Activated CD4-positive, alpha-beta memory T cell treated with anti-CD3 and anti-CD28 coated beads for 36 hours (primary cell): ENCODE data around the gene IKZF1. TPM values are rescaled to one million over a fixed set of nuclear protein-coding genes. Genes with fewer than 3 reads are reported as not detected.

Source experiments
- CTCF ChIA-PET: fragments of 350-600 bp; sonication (Branson Sonifier 250); formaldehyde crosslinking; loops from one replicate; lab custom pipeline; 2021; ENCODE audit warnings: antibody characterized with exemption, inconsistent platforms; lab: Charles Lee
- POLR2A ChIA-PET: fragments of 350-600 bp; sonication (Branson Sonifier 250); formaldehyde crosslinking; loops from one replicate; lab custom pipeline; 2021; ENCODE audit warnings: antibody characterized with exemption; lab: Charles Lee
- DNase-seq: peaks from one replicate; pipeline ENCODE4 v3.0.0-alpha.2; 2020
- H3K27ac Mint-ChIP-seq: one replicate; pipeline ENCODE4 v1.8.0; 2021; ENCODE audit warnings: mixed read lengths
- H3K27me3 Mint-ChIP-seq: one replicate; pipeline ENCODE4 v1.8.0; 2021; ENCODE audit warnings: mixed read lengths
- H3K36me3 Mint-ChIP-seq: one replicate; pipeline ENCODE4 v1.8.0; 2021; ENCODE audit warnings: mixed read lengths
- H3K4me1 Mint-ChIP-seq: one replicate; pipeline ENCODE4 v1.8.0; 2021; ENCODE audit warnings: low read depth, mixed read lengths
- H3K4me3 Mint-ChIP-seq: one replicate; pipeline ENCODE4 v1.8.0; 2021; ENCODE audit warnings: mild to moderate bottlenecking, mixed read lengths
- H3K9me3 Mint-ChIP-seq: one replicate; pipeline ENCODE4 v1.8.0; 2021; ENCODE audit warnings: mixed read lengths
- intact Hi-C: fragments of 100-400 bp; cut with micrococcal nuclease; formaldehyde crosslinking; loops from one replicate; pipeline ENCODE4 v1.15.1; 2023
- total RNA-seq, 2 experiments: library from RNA; stranded (reverse); gene quantifications; one replicate each; pipeline ENCODE4 v1.2.3, GENCODE V29; 2021

Gene IKZF1
- total RNA-seq, 2 experiments from 2014 or later: 207 to 216 TPM

DNA sequence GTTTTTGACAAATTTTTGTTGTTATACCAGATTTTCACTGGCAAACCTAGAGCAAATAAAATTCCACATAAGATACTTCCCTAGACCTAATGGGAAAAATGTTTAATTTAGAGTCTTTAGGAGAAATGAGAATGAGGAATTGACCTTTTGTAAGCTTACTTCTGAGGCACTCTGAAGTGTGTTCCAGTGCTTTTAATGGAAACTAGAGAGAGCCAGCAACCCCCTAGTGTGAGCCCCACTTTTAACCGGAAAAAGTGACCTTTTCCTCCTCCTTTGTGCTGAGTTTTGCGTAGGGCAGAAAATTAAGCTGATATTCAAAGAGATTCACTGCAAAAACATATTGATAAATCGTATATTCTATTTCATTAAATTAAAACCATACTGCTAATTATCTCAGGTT lies 5.2 kb downstream of the IKZF1 start:
- intact Hi-C loops: loop anchor here (1.0 to 2.0 kb wide), 3 partner anchors 8 to 161 kb away; no protein-coding TSS in a partner anchor
- DNase-seq: no peak
- peaks cover 42% of the 10 kb centered on the region for H3K4me1 Mint-ChIP-seq
- H3K4me3 Mint-ChIP-seq: peak overlapping the region; percentile 86
- ChIA-PET CTCF (interaction anchor here (0.9 to 14.8 kb wide), 17 partner anchors 8 to 106 kb away, joined by 3 to 159 read pairs (median 6); no protein-coding TSS in a partner anchor), POLR2A (interaction anchor here (1.0 to 19.6 kb wide), 15 partner anchors 8 to 140 kb away, joined by 3 to 217 read pairs (median 29); partner anchors contain the start of gene FIGNL1)
- H3K9me3 Mint-ChIP-seq: no peaks in the 10 kb centered on the region
- peak overlapping the region; percentile 94 for H3K27ac Mint-ChIP-seq
- no peaks in the 10 kb centered on the region for H3K27me3 Mint-ChIP-seq
- H3K36me3 Mint-ChIP-seq: peaks cover 93% of the 10 kb centered on the region

DNA sequence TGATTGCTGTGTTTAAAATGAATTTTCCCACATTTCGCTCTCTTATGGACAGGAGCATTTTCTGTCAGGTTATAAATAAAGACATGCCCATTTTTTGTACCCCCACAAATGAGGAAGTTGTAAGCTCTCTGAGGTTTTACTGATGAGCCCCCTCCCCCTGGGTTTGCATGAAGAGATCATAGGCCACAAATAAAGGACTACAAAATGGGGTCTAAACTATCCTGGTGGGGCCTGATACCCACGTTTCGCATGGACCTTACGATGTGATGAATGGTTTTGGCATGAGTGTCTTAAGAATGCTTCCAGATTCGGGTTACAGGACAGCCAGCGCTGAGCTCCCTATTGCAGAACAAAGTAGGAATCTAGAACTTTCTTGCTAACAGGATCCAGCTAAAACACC lies 5.8 kb downstream of the IKZF1 start:
- ChIA-PET CTCF (interaction anchor here (0.9 to 14.8 kb wide), 18 partner anchors 8 to 107 kb away, joined by 3 to 159 read pairs (median 6); no protein-coding TSS in a partner anchor), POLR2A (interaction anchor here (0.8 to 19.6 kb wide), 16 partner anchors 8 to 108 kb away, joined by 3 to 217 read pairs (median 21); no protein-coding TSS in a partner anchor)
- peaks cover 47% of the 10 kb centered on the region for H3K4me1 Mint-ChIP-seq
- H3K4me3 Mint-ChIP-seq: peak overlapping the region; percentile 86
- intact Hi-C loops: no loop called here
- DNase-seq: no peak
- no peaks in the 10 kb centered on the region for H3K9me3 Mint-ChIP-seq
- H3K36me3 Mint-ChIP-seq: peaks cover 95% of the 10 kb centered on the region
- H3K27me3 Mint-ChIP-seq: no peaks in the 10 kb centered on the region
- peak overlapping the region; percentile 94 for H3K27ac Mint-ChIP-seq

GRCh38 chr7:50310956-50311355 lies 6.4 kb downstream of the IKZF1 start:
- intact Hi-C loops: no loop called here

DNA sequence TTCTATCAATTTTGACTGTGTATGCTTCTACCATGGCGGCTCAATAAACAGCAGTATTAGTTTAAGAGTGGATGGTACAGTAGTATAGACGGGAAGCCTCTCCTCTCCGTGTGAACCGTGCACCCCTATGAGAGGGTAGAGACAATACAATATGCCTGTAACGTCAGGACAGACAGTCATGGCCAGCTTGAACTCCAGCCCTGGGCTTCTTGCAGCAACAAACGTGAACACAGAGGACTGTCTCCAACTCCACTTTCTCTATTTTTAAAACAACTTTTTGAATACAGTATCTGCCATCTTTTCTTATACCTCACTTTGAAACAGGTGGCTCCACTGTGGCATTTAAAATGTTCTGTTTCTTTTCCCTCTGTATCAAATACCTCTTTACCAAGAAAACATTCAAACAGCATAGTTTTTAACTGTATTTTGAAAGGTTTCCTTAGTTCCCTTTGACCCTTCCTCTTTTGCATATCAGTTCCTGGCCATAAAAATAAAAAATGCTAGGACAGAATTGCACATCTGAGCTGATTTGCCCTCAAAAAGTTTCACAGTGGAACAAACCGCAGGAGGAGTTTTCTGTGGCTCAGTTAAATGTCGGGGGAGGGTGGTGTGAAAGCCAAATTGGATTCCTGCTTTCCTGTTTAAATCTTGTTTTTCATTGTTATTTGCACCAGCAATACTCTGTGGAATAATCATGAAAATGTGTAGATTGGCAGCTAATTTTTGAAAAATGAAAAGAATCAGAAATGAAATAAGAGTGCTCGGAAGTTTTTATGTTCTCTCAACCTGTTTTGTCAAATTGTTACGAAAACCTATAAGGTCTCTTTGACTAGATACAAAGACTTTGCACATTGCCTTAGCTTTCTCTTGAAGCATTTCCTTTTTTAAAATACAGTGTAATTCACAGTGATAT lies 8.0 kb downstream of the IKZF1 start:
- H3K27me3 Mint-ChIP-seq: no peaks in the 10 kb centered on the region
- ChIA-PET CTCF (interaction anchor here (0.6 to 14.8 kb wide), 12 partner anchors 8 to 220 kb away, joined by 3 to 159 read pairs (median 4); partner anchors contain the start of gene IKZF1), POLR2A (interaction anchor here (0.6 to 19.6 kb wide), 19 partner anchors 5 to 108 kb away, joined by 3 to 217 read pairs (median 6); no protein-coding TSS in a partner anchor)
- peak overlapping the region; percentile 86 for H3K4me3 Mint-ChIP-seq
- no peaks in the 10 kb centered on the region for H3K9me3 Mint-ChIP-seq
- intact Hi-C loops: loop anchor here (1.0 kb wide), 1 partner anchor 28 kb away; no protein-coding TSS in a partner anchor
- H3K4me1 Mint-ChIP-seq: peaks cover 65% of the 10 kb centered on the region
- DNase-seq: no peak
- H3K36me3 Mint-ChIP-seq: peaks cover 88% of the 10 kb centered on the region
- peak overlapping the region; percentile 94 for H3K27ac Mint-ChIP-seq

More at GRCh38 chr7:50310956-50311355, 6.4 kb downstream of the IKZF1 start:
- peak overlapping the region; percentile 94 for H3K27ac Mint-ChIP-seq
- ChIA-PET CTCF (interaction anchor here (1.0 to 14.8 kb wide), 11 partner anchors 10 to 102 kb away, joined by 3 to 159 read pairs (median 6); no protein-coding TSS in a partner anchor), POLR2A (interaction anchor here (0.8 to 19.6 kb wide), 14 partner anchors 7 to 107 kb away, joined by 3 to 217 read pairs (median 32); no protein-coding TSS in a partner anchor)
- no peaks in the 10 kb centered on the region for H3K27me3 Mint-ChIP-seq
- no peak for DNase-seq
- peaks cover 96% of the 10 kb centered on the region for H3K36me3 Mint-ChIP-seq
- H3K9me3 Mint-ChIP-seq: no peaks in the 10 kb centered on the region
- peaks cover 53% of the 10 kb centered on the region for H3K4me1 Mint-ChIP-seq
- H3K4me3 Mint-ChIP-seq: peak overlapping the region; percentile 86

DNA sequence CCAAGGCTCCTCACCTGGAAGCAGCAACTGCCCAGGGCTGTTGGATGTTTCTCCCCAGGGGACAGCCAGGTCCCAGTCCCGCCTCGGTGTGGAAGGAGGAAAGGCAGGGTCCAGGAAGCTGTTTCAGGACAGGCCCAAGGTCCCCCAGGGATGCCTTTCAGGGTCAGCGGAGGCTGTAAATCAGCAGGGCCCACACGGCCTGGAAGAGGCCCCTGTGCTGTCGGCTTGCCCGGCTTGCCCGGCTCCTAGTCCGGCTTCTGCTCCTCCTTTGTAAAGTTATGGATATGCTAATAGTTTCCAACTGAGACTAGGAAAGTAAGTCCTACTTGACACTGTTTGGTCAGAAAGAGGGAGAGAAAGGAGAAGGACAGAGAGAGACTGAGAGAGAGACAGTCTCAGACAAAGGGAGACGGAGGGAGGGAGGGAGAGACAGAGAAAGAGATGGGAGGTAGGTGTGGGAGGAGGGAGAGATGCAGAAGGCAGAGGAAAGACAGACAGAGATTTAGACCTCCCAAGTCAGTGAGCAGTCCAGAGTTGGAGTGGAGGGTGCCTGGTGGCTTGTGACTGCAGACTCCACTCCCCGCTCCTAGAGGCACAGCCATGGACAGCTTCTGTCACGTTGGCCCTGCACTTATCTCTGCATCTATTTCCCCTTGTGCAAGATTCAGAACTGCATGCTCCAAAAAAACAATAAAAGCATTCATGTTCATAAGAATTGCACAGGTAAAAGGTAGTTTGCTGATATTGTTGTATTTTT lies 10.5 kb downstream of the IKZF1 start:
- peaks cover 86% of the 10 kb centered on the region for H3K36me3 Mint-ChIP-seq
- intact Hi-C loops: loop anchor here (5.0 kb wide), 1 partner anchor 223 kb away; the partner anchor contains the start of gene ZPBP

GRCh38 chr7:50315739-50316671 lies 11.5 kb downstream of the IKZF1 start:
- Mint-ChIP-seq H3K9me3 (no peaks in the 10 kb centered on the region), H3K27me3 (no peaks in the 10 kb centered on the region), H3K4me1 (peaks cover 88% of the 10 kb centered on the region), H3K27ac (peak overlapping the region; percentile 94), H3K36me3 (peaks cover 84% of the 10 kb centered on the region), H3K4me3 (peak overlapping the region; percentile 86)
- intact Hi-C loops: loop anchor here (2.0 to 5.0 kb wide), 3 partner anchors 77 to 224 kb away; partner anchors contain the start of gene ZPBP
- DNase-seq: peak; percentile 53
- CTCF ChIA-PET: interaction anchor here (0.6 to 14.8 kb wide), 9 partner anchors 7 to 172 kb away, joined by 3 to 159 read pairs (median 5); partner anchors contain the start of gene IKZF1
- POLR2A ChIA-PET: interaction anchor here (0.6 to 19.6 kb wide), 12 partner anchors 8 to 109 kb away, joined by 3 to 217 read pairs (median 8); partner anchors contain the start of gene IKZF1

More for the DNA sequence above, 10.5 kb downstream of the IKZF1 start:
- CTCF ChIA-PET: interaction anchor here (0.9 to 14.8 kb wide), 8 partner anchors 17 to 171 kb away, joined by 3 to 159 read pairs (median 4); no protein-coding TSS in a partner anchor
- DNase-seq: peak; percentile 33
- peak overlapping the region; percentile 94 for H3K27ac Mint-ChIP-seq
- peak overlapping the region; percentile 86 for H3K4me3 Mint-ChIP-seq
- POLR2A ChIA-PET: interaction anchor here (0.6 to 19.6 kb wide), 15 partner anchors 7 to 108 kb away, joined by 3 to 217 read pairs (median 4); partner anchors contain the start of gene IKZF1
- H3K9me3 Mint-ChIP-seq: no peaks in the 10 kb centered on the region
- peaks cover 80% of the 10 kb centered on the region for H3K4me1 Mint-ChIP-seq
- no peaks in the 10 kb centered on the region for H3K27me3 Mint-ChIP-seq

DNA sequence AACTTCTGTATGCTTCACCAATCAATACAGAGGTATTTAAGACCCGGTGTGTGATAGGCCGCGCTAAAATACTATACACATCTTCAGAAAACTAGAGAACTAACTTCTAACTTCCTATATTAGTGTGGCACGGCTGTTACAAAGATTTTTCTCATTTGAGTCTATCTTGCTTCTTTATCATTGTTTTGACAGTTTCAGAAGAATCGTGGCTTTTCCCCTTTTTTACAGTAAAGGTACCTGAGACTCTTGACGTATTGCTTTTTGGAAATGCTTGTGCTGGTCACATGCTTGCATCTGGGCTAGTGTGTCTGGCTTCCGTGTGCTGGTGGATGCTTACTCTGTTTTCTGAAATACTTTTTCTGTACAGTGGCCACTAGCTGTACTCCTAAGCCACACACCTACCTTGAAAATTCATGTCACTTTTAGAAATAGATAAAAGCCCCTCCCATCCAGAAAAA lies 12.7 kb downstream of the IKZF1 start:
- CTCF ChIA-PET: interaction anchor here (0.7 to 12.3 kb wide), 18 partner anchors 9 to 175 kb away, joined by 3 to 83 read pairs (median 4); partner anchors contain the start of gene IKZF1
- intact Hi-C loops: loop anchor here (1.0 to 5.0 kb wide), 8 partner anchors 8 to 225 kb away; partner anchors contain the start of gene ZPBP
- H3K36me3 Mint-ChIP-seq: peaks cover 85% of the 10 kb centered on the region

DNA sequence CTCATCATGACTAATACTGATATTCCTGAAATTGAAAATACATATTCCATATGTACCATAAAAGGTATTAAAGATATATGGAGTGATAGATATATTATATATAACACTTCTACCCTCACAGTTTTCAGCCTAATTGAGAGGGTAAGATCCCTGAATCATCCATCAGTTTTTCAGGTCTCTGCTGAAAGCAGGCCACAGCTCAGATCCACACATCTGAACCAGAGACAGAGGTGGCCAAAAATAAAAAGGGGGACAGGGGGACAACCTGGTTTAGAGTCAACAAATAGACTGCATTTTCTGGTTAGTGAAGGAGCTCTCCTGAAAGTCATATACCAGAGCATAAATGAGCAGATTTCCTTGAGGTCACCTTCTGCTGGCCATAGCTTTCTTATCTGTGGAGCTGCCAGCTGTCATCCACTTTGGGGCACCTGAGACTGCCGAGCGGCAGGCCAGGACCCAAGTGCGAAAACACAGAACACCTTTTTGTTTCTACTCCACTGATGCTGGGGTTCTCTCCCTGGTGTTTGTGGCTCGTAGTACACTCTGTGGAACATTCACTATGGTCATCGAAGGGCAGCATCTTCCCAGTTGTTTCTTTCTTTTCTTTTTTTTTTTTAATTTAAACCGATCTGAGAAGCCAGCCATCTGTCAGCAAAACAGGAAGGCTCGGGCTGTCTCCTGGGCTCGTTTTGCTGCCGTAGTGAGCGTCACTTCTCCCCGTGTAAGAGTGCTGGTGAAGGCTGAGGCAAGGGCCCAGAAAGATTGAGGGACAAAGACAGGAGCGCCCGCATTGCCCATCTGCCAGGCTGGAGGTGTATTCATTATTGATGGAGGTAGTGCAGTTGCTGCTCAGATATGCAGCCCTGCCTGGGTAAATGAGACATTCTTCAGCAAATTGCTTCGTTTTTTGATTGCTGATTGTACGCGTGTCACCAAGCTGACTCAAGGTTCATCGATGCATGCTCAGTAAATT lies 13.5 kb downstream of the IKZF1 start:
- intact Hi-C loops: loop anchor here (1.0 to 5.0 kb wide), 8 partner anchors 9 to 226 kb away; partner anchors contain the start of gene ZPBP
- peaks cover 92% of the 10 kb centered on the region for H3K4me1 Mint-ChIP-seq
- DNase-seq: peak; percentile 50
- peak overlapping the region; percentile 94 for H3K27ac Mint-ChIP-seq
- peaks cover 83% of the 10 kb centered on the region for H3K36me3 Mint-ChIP-seq
- H3K9me3 Mint-ChIP-seq: no peaks in the 10 kb centered on the region
- POLR2A ChIA-PET: interaction anchor here (1.0 to 19.6 kb wide), 14 partner anchors 10 to 111 kb away, joined by 3 to 217 read pairs (median 8); partner anchors contain the start of gene IKZF1
- CTCF ChIA-PET: interaction anchor here (0.7 to 12.3 kb wide), 21 partner anchors 9 to 175 kb away, joined by 3 to 83 read pairs (median 4); partner anchors contain the start of gene IKZF1
- peak overlapping the region; percentile 86 for H3K4me3 Mint-ChIP-seq
- H3K27me3 Mint-ChIP-seq: no peaks in the 10 kb centered on the region

More for the DNA sequence above, 12.7 kb downstream of the IKZF1 start:
- POLR2A ChIA-PET: interaction anchor here (1.0 to 19.6 kb wide), 13 partner anchors 10 to 110 kb away, joined by 3 to 217 read pairs (median 8); partner anchors contain the start of gene IKZF1
- DNase-seq: peak; percentile 75
- Mint-ChIP-seq H3K9me3 (no peaks in the 10 kb centered on the region), H3K27ac (peak overlapping the region; percentile 94), H3K27me3 (no peaks in the 10 kb centered on the region), H3K4me1 (peaks cover 92% of the 10 kb centered on the region), H3K4me3 (peak overlapping the region; percentile 86)
